GM21825 (cell line): Measurements from ENCODE around the gene ROR2.
"Not testable (repeated sequence)": the region's sequence is repeated elsewhere in the genome, so short reads cannot be mapped to it uniquely, and the experiment has no call there.

Source experiments
- ATAC-seq: cut with Tn5 transposase; IDR thresholded peaks from one replicate; pipeline ENCODE4 v1.9.1; 2021; ENCODE audit warnings: mild to moderate bottlenecking, moderate library complexity; ENCODE audit not compliant: unreplicated experiment

The ROR2 gene

GRCh38 chr9:91927922-91928510, 22.0 kb downstream of the ROR2 start:
- no peak for ATAC-seq

- no peak for ATAC-seq
These were observed 25.9 kb downstream of the ROR2 start for GRCh38 chr9:91924090-91924489.

GRCh38 chr9:91923145-91923544, 26.9 kb downstream of the ROR2 start:
- ATAC-seq, result no peak

DNA sequence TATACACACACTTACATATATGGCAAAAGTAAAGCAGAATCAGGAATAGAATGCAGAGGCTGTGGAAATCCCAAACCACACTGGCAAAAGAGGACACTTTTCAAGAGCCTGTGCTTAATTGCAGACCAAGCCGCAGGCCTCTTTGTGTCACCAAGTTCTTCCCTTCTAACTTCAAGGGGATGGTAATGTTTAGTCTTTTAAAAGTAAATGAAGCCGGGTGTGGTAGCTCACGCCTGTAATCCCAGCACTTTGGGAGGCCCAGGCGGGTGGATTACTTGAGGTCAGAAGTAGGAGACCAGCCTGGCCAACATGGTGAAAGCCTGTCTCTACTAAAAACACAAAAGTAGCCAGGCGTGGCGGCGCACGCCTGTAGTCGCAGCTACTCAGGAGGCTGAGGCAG, 28.7 kb downstream of the ROR2 start:
- no peak for ATAC-seq

DNA sequence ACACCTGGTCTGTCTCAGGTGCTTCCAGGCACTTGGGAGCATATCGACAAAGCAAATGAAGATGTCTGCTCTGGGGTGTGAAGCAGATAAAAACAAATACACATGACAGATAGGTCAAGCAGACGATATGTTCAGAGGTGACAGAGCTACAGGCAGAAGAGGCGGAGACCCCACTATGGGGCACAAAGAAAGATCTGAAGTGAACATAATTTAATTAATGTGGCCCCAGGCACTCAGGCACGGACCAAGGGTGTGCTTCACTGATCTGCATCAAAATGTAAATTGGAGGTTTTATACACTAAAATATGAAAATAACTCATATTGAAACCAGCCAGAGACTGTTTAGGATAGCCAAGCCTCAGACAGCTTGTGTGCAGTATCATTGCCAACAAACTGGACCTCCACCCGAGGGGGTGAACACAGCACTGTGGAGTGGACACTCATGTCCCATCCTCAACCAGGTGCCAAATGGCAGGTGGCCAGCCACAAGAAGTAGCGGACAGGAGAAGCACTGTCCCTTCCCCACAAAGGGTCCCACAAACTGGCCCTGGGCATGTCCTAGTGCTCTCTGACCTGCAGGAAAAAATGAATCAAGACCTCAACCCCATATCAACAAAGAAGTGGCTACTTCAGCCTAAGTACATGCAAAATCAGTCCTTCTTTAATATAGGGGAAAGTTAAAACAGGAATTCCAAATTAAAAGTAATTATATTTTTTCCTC, 29.2 kb downstream of the ROR2 start:
- ATAC-seq, result no peak

GRCh38 chr9:91919621-91920020, 30.4 kb downstream of the ROR2 start:
- ATAC-seq, result no peak

- ATAC-seq, result no peak
These were observed 32.6 kb downstream of the ROR2 start for GRCh38 chr9:91917436-91917835.

GRCh38 chr9:91915524-91916263, 34.3 kb downstream of the ROR2 start:
- ATAC-seq, result no peak

- ATAC-seq, result no peak
These were observed 35.1 kb downstream of the ROR2 start for GRCh38 chr9:91914937-91915336.

- ATAC-seq, result no peak
These were observed 35.6 kb downstream of the ROR2 start for GRCh38 chr9:91914404-91914803.

DNA sequence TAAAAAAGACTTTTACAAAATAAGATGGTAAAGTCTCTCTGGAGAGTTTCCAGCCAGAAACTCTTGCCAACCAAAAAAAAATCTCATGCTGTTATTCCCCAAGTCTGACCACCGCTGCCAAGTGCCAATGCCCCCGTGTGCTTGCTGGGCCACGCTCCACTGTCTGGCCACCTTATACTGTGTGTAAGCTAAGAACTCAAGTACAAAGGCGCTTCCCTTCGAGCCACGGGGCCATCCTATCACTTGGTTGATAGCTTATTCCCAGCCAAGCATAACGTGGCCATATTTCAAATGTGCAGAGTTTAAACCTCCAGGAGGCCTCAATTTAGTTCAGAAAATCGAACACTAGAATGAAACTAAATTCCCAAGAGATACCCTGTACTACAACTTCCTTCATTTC, 36.0 kb downstream of the ROR2 start:
- no peak for ATAC-seq

- ATAC-seq, result no peak
These were observed 36.9 kb downstream of the ROR2 start for GRCh38 chr9:91913096-91913495.

- ATAC-seq, result no peak
These were observed 38.4 kb downstream of the ROR2 start for GRCh38 chr9:91911657-91912056.

- ATAC-seq, result not testable (repeated sequence)
These were observed 40.8 kb downstream of the ROR2 start for GRCh38 chr9:91909256-91909655.

GRCh38 chr9:91908746-91909145, 41.3 kb downstream of the ROR2 start:
- no peak for ATAC-seq

GRCh38 chr9:91908293-91908623, 41.8 kb downstream of the ROR2 start:
- ATAC-seq, result no peak

- ATAC-seq, result no peak
These were observed 42.3 kb downstream of the ROR2 start for GRCh38 chr9:91907484-91908292.

DNA sequence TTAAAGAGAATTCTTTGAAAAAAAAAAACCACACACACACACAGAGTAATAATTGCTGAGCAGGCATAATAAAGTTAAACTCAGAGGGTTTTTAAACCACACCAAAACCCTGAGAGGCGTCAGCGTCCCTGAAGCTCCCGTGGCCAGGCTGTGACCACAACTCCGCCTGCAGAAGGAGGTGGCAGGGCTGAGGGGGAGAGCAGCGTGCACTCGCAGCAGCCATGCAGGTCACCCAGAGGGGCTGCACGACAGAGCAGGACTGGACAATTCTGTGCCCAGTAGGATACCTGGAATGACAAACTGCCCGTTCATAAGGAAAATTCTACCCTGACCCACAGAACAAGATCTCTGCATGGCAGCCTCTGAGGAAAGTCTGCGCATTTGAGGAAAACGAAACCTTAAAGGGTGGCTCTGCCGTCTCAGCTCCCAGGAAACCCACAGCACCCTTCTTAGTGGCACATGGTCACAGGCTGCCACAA, 44.0 kb downstream of the ROR2 start:
- ATAC-seq, result no peak

DNA sequence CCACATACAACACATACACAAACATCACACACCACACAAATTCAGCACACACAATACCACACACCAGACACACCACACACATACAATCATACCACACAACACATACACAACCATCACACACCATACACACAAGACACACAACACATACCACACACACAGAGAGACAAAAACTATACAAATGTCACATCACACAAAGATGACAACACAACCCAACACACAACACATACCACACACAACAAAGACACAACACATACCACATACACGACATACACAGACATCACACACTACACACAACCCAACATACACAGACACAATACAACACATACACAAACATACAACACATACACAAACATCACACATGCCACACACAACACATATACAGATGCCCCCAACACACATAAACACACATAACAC, 44.8 kb downstream of the ROR2 start:
- ATAC-seq, result no peak

DNA sequence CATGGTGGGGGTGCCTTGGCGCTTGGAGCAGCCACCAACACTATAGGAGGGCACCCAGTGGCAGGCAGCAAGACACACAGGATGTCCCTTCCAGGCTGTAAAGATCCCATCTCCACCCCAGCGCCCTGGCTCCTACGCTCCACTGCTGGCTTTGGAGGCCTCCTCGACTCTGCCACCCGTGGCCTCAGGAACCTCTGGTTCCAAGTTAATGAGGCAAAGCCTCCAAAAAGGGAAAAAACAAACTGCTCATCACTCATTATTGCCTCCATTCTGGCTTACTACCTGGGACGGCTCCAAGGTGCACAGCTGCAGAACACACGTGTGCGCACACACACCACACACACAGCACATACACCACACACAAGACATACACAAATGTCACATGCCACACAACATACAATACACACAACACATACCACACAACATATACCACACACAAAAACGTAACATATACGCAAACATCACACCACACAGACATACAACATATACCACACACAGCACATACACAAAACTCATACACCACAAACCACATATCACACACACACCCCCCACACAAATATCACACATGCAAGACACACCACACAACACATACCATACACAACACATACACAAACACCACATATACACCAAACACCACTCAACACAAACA, 45.3 kb downstream of the ROR2 start:
- no peak for ATAC-seq
